Ascending aorta (tissue), 2 donors: ENCODE results near the gene CD63. TPM values are rescaled to one million over a fixed set of nuclear protein-coding genes. Genes with fewer than 3 reads are reported as not detected.
A peak's percentile ranks its signal among the peaks of the same experiment; 100 is the strongest.

Experiments used
- DNase-seq, 2 donors: peaks; one replicate each; pipeline ENCODE4 v3.0.0-alpha.2; 2019; ENCODE audit warnings: low spot score in 2 of 2
- H3K27ac ChIP-seq, 2 donors: fragments of 200-600 bp; sonication (generic); one replicate each; pipeline ENCODE4 v1.5.1; 2016 to 2017; ENCODE audit warnings: mild to moderate bottlenecking in 1 of 2
- H3K27me3 ChIP-seq: fragments of 200-600 bp; sonication (generic); one replicate; pipeline ENCODE4 v1.5.1; 2017
- H3K36me3 ChIP-seq, 2 donors: fragments of 200-600 bp; sonication (generic); one replicate each; pipeline ENCODE4 v1.5.1; 2016
- H3K4me1 ChIP-seq, 2 donors: fragments of 200-600 bp; sonication (generic); one replicate each; pipeline ENCODE4 v1.5.1; 2016 to 2017; ENCODE audit warnings: mild to moderate bottlenecking in 1 of 2
- H3K4me3 ChIP-seq, 2 donors: fragments of 200-600 bp; sonication (generic); one replicate each; pipeline ENCODE4 v1.5.1; 2016 to 2017; ENCODE audit warnings: mild to moderate bottlenecking in 1 of 2
- H3K9me3 ChIP-seq, 2 donors: fragments of 200-600 bp; sonication (generic); one replicate each; pipeline ENCODE4 v1.5.1; 2016
- intact Hi-C: fragments of 100-400 bp; cut with DNase I; formaldehyde crosslinking; loops from one replicate; pipeline ENCODE4 v1.15.1; 2023
- total RNA-seq: library from RNA; depleted of rRNA; stranded (reverse); fragments of >200 nt; gene quantifications from one replicate; pipeline ENCODE4 v1.1.0, GENCODE V29; 2016
- TF ChIP-seq, protein P1 (sequence below), 3 experiments: fragments of 200-600 bp in 2 of 3; fragments of 450-650 bp in 1 of 3; sonication (generic) in 2 of 3; IDR thresholded peaks; one replicate each; pipeline ENCODE4 v1.5.1; 2016 to 2019; ENCODE audit warnings: antibody characterized with exemption in 3 of 3, mild to moderate bottlenecking in 1 of 3, moderate library complexity in 1 of 3

Gene CD63
- total RNA-seq, 1 donor from 2014 or later = 566 TPM

GRCh38 chr12:55738123-55739024 is 9.6 kb upstream of the CD63 start:
- intact Hi-C loops = loop anchor here (1.0 kb wide), 2 partner anchors 59 to 202 kb away; no protein-coding TSS in a partner anchor
- peaks cover 3 to 13% of the 10 kb centered on the region in 2 donors for H3K4me1 ChIP-seq
- DNase-seq = peak; percentile 64 to 93
- no peaks in the 10 kb centered on the region for H3K27me3 ChIP-seq
- peak overlapping the region; percentile 81 to 82 for H3K27ac ChIP-seq
- no peaks in the 10 kb centered on the region for H3K36me3 ChIP-seq
- H3K4me3 ChIP-seq = peak overlapping the region; percentile 65 to 73
- TF ChIP-seq, protein P1, sequence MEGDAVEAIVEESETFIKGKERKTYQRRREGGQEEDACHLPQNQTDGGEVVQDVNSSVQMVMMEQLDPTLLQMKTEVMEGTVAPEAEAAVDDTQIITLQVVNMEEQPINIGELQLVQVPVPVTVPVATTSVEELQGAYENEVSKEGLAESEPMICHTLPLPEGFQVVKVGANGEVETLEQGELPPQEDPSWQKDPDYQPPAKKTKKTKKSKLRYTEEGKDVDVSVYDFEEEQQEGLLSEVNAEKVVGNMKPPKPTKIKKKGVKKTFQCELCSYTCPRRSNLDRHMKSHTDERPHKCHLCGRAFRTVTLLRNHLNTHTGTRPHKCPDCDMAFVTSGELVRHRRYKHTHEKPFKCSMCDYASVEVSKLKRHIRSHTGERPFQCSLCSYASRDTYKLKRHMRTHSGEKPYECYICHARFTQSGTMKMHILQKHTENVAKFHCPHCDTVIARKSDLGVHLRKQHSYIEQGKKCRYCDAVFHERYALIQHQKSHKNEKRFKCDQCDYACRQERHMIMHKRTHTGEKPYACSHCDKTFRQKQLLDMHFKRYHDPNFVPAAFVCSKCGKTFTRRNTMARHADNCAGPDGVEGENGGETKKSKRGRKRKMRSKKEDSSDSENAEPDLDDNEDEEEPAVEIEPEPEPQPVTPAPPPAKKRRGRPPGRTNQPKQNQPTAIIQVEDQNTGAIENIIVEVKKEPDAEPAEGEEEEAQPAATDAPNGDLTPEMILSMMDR (IDR thresholded peaks at IDR 0.05) = peak; percentile 82 to 89 (median 86)
- H3K9me3 ChIP-seq = no peaks in the 10 kb centered on the region

DNA sequence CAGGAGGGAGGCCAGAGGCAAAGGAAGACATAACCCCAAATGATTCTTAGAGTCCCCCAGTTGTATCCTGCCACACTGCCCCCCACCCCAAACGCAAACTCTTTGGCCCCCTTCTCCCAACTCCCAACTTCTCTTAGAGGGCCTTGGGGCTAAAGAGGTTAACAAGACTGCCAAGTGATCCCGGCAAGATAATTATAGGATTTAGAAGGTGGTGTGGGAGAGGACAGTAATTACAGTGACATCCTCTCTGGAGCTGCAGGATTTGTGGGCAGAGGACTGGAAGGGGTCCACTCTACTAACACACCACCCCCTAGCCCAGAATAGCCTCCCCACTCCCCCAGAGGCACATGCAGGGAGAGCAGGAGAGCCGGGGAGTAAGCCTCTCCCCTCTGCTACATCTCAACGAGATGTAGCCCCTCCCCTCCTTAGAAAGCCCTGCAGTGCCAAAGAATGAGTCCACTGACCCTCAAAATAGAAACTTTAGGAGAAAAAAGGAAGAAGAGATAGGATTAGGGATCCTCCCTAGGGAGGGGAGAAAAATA is 8.8 kb upstream of the CD63 start:
- Histone ChIP-seq H3K27ac (peak overlapping the region; percentile 81 to 82), H3K27me3 (no peaks in the 10 kb centered on the region), H3K4me1 (peaks cover 3 to 11% of the 10 kb centered on the region in 2 donors), H3K36me3 (no peaks in the 10 kb centered on the region), H3K9me3 (no peaks in the 10 kb centered on the region), H3K4me3 (peak overlapping the region; percentile 65 to 73)
- peak in 1 of 2 donors; percentile 63 for DNase-seq
- TF ChIP-seq, protein P1 (IDR thresholded peaks at IDR 0.05) = peak in 1 of 3 experiments; percentile 0
- intact Hi-C loops = loop anchor here (1.0 to 2.0 kb wide), 4 partner anchors 56 to 203 kb away; a partner anchor contains a TSS

GRCh38 chr12:55736780-55737580 is 8.2 kb upstream of the CD63 start:
- Histone ChIP-seq H3K36me3 (no peaks in the 10 kb centered on the region), H3K27me3 (no peaks in the 10 kb centered on the region), H3K4me3 (no peak overlapping the region), H3K9me3 (no peaks in the 10 kb centered on the region), H3K4me1 (peaks cover 3 to 9% of the 10 kb centered on the region in 2 donors), H3K27ac (peak overlapping the region; percentile 81 to 82)
- TF ChIP-seq, protein P1 (IDR thresholded peaks at IDR 0.05) = peak; percentile 77 to 85 (median 83)
- DNase-seq = peak in 1 of 2 donors; percentile 88
- intact Hi-C loops = loop anchor here (1.0 to 2.0 kb wide), 2 partner anchors 56 to 78 kb away; a partner anchor contains a TSS

- TF ChIP-seq, protein P1 (IDR thresholded peaks at IDR 0.05) = no peak
- Histone ChIP-seq H3K27ac (no peak overlapping the region), H3K4me3 (no peak overlapping the region), H3K4me1 (peaks cover 3 to 10% of the 10 kb centered on the region in 2 donors), H3K9me3 (no peaks in the 10 kb centered on the region), H3K27me3 (no peaks in the 10 kb centered on the region), H3K36me3 (no peaks in the 10 kb centered on the region)
- intact Hi-C loops = loop anchor here (2.0 kb wide), 1 partner anchor 77 kb away; no protein-coding TSS in a partner anchor
- peak in 1 of 2 donors; percentile 54 for DNase-seq
Observed at GRCh38 chr12:55736076-55736475, 7.3 kb upstream of the CD63 start.

DNA sequence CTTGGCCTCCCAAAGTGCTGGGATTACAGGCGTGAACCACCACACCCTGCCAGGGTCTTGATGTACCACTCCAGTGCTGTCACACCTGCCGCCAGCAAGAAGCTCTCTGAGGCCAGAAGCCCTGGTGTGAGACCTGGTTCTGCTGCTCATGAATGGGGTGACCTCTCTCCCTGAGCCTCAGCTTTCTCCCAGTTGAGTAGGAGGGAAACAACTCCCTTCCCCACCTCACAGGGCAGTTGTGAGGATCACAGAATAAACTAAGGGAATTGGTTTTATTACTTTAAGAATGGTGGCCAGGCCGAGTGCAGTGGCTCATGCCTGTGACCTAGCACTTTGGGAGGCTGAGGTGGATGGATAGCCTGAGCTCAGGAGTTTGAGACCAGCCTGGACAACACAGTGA is 5.8 kb upstream of the CD63 start:
- peak in 1 of 2 donors; percentile 53 for DNase-seq
- no peaks in the 10 kb centered on the region for H3K36me3 ChIP-seq
- no peak overlapping the region for H3K4me3 ChIP-seq
- no peaks in the 10 kb centered on the region for H3K27me3 ChIP-seq
- intact Hi-C loops = no loop called here
- TF ChIP-seq, protein P1 (IDR thresholded peaks at IDR 0.05) = no peak
- no peaks in the 10 kb centered on the region for H3K9me3 ChIP-seq
- H3K4me1 ChIP-seq = peaks cover 7 to 20% of the 10 kb centered on the region in 2 donors
- no peak overlapping the region for H3K27ac ChIP-seq
